Measurements from ENCODE around the gene ASB2. TPM values are rescaled to one million over a fixed set of nuclear protein-coding genes. Genes with fewer than 3 reads are reported as not detected.

Gene ASB2
- total and polyA plus RNA-seq, 2 of the 13 experiments (the other 11 are each of a cell fraction or from before 2014, with no cell fraction given): 0.82 to 4.1 TPM

- FAIRE-seq (peak; percentile 39), ATAC-seq (no peak; the same call in 2 of the 3 replicates), DNase-seq (ENCODE audit: low spot score) (no peak)
- peak overlapping the region; percentile 55 for H3K9ac ChIP-seq (ENCODE audit: insufficient read depth, low read depth, low read length)
- H3K27me3 ChIP-seq (ENCODE audit: control insufficient read depth in 1 of 2, insufficient read depth in 2 of 2, low read length in 2 of 2): no peaks in the 10 kb centered on the region
- H3K27ac ChIP-seq (ENCODE audit: extremely low read length, insufficient read depth, low read length): peak overlapping the region; percentile 79
- H2AFZ ChIP-seq (ENCODE audit: low read length): no peak overlapping the region
- H3K4me2 ChIP-seq (ENCODE audit: low read depth, low read length): peak overlapping the region; percentile 64
- H4K20me1 ChIP-seq (ENCODE audit: insufficient read depth, low read length): no peaks in the 10 kb centered on the region
- ChIA-PET CTCF (ENCODE audit: low intra/inter-chr PET ratio, low total read pairs) (interaction anchor here (1.0 kb wide), 1 partner anchor 11 kb away, joined by 3 read pairs; no protein-coding TSS in a partner anchor), POLR2A (interaction anchor here (0.6 to 3.9 kb wide), 18 partner anchors 8 to 333 kb away, joined by 3 to 30 read pairs (median 8); partner anchors contain the start of genes DDX24, IFI27L1, OTUB2 and PPP4R4)
- intact Hi-C loops (cut with micrococcal nuclease; ENCODE audit: unreplicated experiment) (no loop called here), in situ Hi-C loops (cut with HindIII; ENCODE audit: extremely low pct_ligation_motif_present, low pct_unique_long_range_greater_than_20kb) (no loop called here)
- TF ChIP-seq ZBTB37 (CRISPR knock-in tag; IDR thresholded peaks at IDR 0.05) (no peak), ZNF616 (CRISPR knock-in tag; IDR thresholded peaks at IDR 0.05; ENCODE audit: low read depth) (no peak), MIER3 (CRISPR knock-in tag; IDR thresholded peaks at IDR 0.05; ENCODE audit: borderline replicate concordance) (no peak), PLSCR1 (CRISPR knock-in tag; IDR thresholded peaks at IDR 0.05; ENCODE audit: borderline replicate concordance) (no peak), POGK (CRISPR knock-in tag; conservative IDR thresholded peaks at IDR 0.05) (no peak), ETV6 (CRISPR knock-in tag; conservative IDR thresholded peaks at IDR 0.05) (no peak), ZNF224 (CRISPR knock-in tag; IDR thresholded peaks at IDR 0.05) (no peak), RFX1 (IDR thresholded peaks at IDR 0.05) (no peak), ZNF530 (CRISPR knock-in tag; IDR thresholded peaks at IDR 0.05; ENCODE audit: low read depth) (no peak), ASH2L (IDR thresholded peaks at IDR 0.05; ENCODE audit: insufficient read length, low read depth, low read length) (no peak), NCOR1 (IDR thresholded peaks at IDR 0.05; ENCODE audit: borderline replicate concordance, low read length) (no peak), DMTF1 (CRISPR knock-in tag; IDR thresholded peaks at IDR 0.05) (no peak)
- H3K79me2 ChIP-seq (ENCODE audit: insufficient read depth, low read length): no peaks in the 10 kb centered on the region
- H3K36me3 ChIP-seq (replicated peaks in 1 of 2; ENCODE audit: control insufficient read depth in 1 of 2, insufficient read depth in 2 of 2, low read length in 2 of 2): no peaks in the 10 kb centered on the region
- H3K4me1 ChIP-seq (ENCODE audit: insufficient read depth, low read length): peaks cover 82% of the 10 kb centered on the region
- peak overlapping the region in 1 of 3 experiments; percentile 44; a peak in 1 of 6 replicates for H3K4me3 ChIP-seq (replicated peaks in 1 of 3; ENCODE audit: insufficient read depth in 1 of 3, low read depth in 2 of 3, low read length in 3 of 3)
- TSS peak; percentile 87 for BruUV-seq (replicated peaks)
- H3K9me3 ChIP-seq (ENCODE audit: low read length): no peaks in the 10 kb centered on the region
Observed at GRCh38 chr14:93960108-93960475, 16.3 kb downstream of the ASB2 start.
